ENCODE data around the gene CDH16.
"Not testable (repeated sequence)": the region's sequence is repeated elsewhere in the genome, so short reads cannot be mapped to it uniquely, and the experiment has no call there.

Gene CDH16

DNA sequence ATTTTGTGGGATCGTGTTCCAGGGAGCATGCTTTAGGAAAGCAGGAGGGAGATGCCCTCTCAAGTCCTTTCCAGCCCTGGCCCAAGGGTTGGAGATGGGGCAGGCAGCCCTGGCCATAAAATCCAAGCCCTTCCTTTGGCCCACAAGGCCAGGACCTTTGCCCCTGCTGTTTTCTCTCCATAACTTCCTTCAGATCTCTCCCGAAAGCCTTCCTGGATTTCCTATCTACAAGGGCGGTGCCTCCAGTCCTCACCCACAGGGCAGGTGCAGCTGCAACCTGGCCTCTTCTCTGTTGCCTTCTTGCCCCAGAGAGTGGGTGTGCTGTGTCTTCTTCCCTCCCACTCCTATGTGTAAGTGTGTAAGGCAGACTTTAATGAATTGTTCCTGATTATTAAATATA, 46.8 kb downstream of the CDH16 start:
- no peak for DNase-seq (ENCODE audit: low read depth, low spot score)

DNA sequence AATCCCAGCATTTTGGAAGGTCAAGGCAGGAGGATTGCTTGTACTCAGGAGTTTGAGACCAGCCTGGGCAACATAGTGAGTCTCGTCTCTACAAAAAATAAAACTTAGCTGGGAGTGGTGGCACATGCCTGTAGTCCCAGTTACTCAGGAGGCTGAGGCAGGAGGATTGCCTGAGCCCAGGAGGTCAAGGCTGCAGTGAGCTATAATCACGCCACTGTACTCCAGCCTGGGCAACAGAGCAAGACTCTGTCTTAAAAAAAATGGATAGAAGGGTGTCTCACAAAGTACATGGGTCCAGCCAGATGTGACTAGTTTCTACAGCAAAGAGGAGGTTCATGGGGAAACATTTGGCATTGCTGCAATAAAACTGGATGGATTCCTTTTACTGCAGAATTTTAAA, 47.3 kb downstream of the CDH16 start:
- not testable (repeated sequence) for DNase-seq (ENCODE audit: low read depth, low spot score)

DNA sequence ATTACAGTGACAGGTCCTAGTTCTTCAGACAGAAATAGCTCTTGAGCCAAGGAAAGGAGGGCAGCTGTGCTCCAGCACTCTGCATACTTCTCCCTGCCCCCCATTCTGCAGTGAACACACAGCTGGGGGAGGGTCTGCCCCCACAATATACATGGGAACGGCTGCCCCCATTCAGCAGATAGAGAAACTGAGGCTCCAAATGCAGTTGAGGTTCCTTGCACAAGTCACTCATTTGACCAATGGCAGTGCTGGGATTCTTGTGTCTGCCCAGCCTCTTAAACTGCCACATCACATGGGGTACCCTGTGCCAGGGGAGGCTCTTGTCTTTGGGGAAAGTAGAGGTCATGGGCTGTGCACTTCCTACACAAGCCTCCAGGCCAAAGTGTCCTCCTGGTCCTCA, 49.3 kb downstream of the CDH16 start:
- DNase-seq (ENCODE audit: low read depth, low spot score) = no peak

DNA sequence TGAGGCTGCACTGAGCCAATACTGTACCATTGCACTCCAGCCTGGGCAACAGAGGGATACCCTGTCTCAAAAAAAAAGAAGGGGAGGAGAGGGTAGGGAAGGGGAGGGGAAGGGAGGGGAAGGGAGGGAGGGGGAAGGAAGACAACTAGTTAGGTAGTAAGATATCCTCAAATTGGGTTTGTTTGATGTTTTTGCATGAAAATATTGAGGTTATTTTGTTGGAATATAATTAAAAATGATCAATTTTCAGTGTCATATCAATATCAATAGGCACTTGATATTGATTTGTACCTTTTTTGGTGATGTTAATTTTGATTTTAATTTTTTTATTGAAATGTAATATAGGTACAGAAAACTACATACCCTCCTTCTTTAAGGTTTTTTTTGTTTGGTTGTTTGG, 55.0 kb downstream of the CDH16 start:
- DNase-seq (ENCODE audit: low read depth, low spot score) = no peak

DNA sequence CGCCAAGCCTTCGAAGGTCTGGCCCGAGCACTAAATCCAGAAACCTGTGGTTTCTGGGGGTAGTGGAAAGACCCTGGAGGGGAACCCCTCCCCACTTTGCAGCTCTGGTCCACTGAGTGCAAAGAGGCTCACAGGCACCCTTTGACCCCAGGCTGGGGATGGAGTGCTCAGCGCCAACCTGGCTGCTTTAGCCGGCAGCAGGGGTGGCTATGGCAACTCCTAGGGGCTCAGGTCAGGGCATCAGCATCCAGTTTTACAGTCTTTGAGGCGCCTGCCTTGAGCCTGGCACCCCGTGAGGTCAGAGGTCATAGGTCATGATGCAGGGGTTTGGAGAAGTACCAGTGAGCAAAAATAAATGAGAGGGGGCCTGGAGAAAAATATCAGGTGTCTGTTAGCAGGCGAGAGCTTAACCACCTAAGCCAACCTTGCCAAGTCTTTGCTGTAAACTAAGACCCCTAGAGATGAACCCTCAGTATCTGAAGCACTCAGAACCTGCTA, 56.6 kb downstream of the CDH16 start:
- no peak for DNase-seq (ENCODE audit: low read depth, low spot score)

DNA sequence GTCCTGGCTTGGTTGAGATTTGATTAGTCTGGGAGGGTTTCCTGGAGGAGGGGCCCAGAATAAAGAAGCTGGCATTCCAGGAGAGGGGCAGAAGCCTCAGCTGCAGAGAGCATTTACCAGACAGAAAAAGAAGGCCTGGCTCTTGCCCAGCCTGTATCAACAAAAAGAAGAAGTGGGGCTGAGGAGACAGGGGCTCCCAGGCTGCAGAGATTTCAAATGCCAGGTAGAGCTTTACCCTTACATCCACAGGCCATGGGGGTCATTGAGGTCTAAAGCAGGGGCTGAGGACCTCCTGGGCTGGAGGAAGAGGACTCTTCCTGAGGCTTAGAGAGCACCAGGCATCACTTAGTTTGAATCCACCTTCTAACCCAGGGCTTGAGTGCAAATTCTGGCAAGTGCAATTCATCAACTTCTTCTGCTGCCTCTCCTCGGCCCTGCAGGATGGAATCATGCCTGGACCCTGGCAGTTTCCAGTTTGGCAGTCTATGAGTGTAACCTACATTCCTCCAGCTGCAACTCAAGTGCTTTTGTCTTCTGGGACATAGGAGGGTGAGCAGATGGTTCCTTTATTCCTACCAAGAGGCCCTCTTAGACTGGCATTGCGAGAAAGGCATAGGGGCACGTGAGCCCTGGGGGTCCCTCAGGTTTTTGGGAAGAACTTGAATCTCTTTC, 59.2 kb downstream of the CDH16 start:
- no peak for DNase-seq (ENCODE audit: low read depth, low spot score)

DNA sequence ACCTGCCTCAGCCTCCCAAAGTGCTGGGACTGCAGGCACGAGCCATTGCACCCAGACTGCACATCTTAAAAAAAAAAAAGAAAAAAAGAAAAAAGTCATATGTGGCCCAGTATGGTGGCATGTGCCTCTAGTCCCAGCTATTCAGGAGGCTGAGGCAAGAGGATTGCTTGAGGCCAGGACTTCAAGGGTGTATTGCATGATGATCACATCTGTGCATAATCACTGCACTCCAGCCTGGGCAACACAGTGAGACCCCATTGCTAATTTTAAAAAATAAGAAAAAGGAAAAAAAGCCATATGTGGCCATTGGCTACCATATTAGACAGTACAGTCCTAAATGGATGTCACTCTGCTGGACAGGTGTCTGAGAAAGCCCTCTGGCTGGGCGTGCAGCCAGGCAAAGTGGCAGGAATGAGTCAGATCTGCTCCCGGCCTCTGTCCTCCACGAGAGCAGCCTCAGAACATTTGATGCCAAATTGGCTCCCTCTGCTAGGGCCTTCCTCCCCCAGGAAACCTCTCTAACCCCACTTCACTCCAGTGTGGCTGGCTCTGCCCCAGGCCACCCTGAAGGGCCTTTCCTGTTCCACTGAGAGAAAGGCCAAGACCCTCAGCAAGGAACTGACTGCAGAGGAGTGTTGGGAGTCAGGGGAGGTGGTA, 59.8 kb downstream of the CDH16 start:
- no peak for DNase-seq (ENCODE audit: low read depth, low spot score)

All from activated naive CD8-positive, alpha-beta T cell treated with anti-CD3 and anti-CD28 coated beads, Interleukin-2, amount 50 U/mL, for 16 hours (primary cell).